Skin epidermis (tissue), 12 donors: ENCODE results near the gene RNF151.
"Not testable (repeated sequence)": the region's sequence is repeated elsewhere in the genome, so short reads cannot be mapped to it uniquely, and the experiment has no call there.

Experiments used
- H3K27ac ChIP-seq, 21 experiments: fragments of 200-600 bp; sonication (generic) in 11 of 21; one replicate each; pipeline ENCODE4 v1.5.0; 2020; ENCODE audit warnings: mild to moderate bottlenecking in 3 of 21, inconsistent platforms in 2 of 21, moderate library complexity in 2 of 21
- H3K4me3 ChIP-seq, 7 experiments: fragments of 200-600 bp; sonication (generic) in 2 of 7; one replicate each; pipeline ENCODE4 v1.5.0; 2020; ENCODE audit warnings: inconsistent platforms in 2 of 7, mild to moderate bottlenecking in 2 of 7, moderate library complexity in 1 of 7

The RNF151 gene

GRCh38 chr16:1957434-1958142, 9.1 kb upstream of the RNF151 start:
- H3K4me3 ChIP-seq = not testable (repeated sequence)

GRCh38 chr16:1958143-1958491, 8.5 kb upstream of the RNF151 start:
- H3K27ac ChIP-seq, H3K4me3 ChIP-seq: not testable (repeated sequence)

More at GRCh38 chr16:1957434-1958142, 9.1 kb upstream of the RNF151 start:
- not testable (repeated sequence) for H3K27ac ChIP-seq

GRCh38 chr16:1958715-1959268, 7.9 kb upstream of the RNF151 start:
- Histone ChIP-seq H3K4me3 (peak overlapping the region; percentile 50 to 91 (median 69)), H3K27ac (peak overlapping the region in 16 of 21 experiments; percentile 81 to 96 (median 92))

- peak within 1 kb of the TSS; percentile 50 to 91 (median 69) for H3K4me3 ChIP-seq
- peak within 1 kb of the TSS; percentile 44 to 96 (median 89) for H3K27ac ChIP-seq
Observed at GRCh38 chr16:1959269-1960039, 7.2 kb upstream of the RNF151 start, which contains the start of gene NDUFB10. NDUFB10 (plus strand) TSS chr16:1959538; CDS start chr16:1959625, 87 bp downstream.

GRCh38 chr16:1960665-1961630, 5.7 kb upstream of the RNF151 start:
- Histone ChIP-seq H3K27ac (peak overlapping the region in 12 of 21 experiments; percentile 14 to 96 (median 90)), H3K4me3 (peak overlapping the region in 5 of 7 experiments; percentile 50 to 91 (median 69))

GRCh38 chr16:1961651-1962067, 5.0 kb upstream of the RNF151 start:
- H3K4me3 ChIP-seq = no peak overlapping the region
- peak overlapping the region in 5 of 21 experiments; percentile 5 to 95 (median 87) for H3K27ac ChIP-seq

GRCh38 chr16:1962161-1963153, 4.2 kb upstream of the RNF151 start:
- Histone ChIP-seq H3K4me3 (peak overlapping the region in 4 of 7 experiments; percentile 67 to 94 (median 80)), H3K27ac (peak overlapping the region in 2 of 21 experiments; percentile 36 to 95)

- H3K4me3 ChIP-seq = peak overlapping the region; percentile 67 to 100 (median 91)
- H3K27ac ChIP-seq = peak overlapping the region; percentile 65 to 100 (median 97)
Observed at GRCh38 chr16:1963806-1964505, 2.7 kb upstream of the RNF151 start.

GRCh38 chr16:1964506-1965395, 1.9 kb upstream of the RNF151 start, which contains the start of gene RPS2:
RPS2 (minus strand) TSS chr16:1964826; CDS start chr16:1964625, 201 bp downstream.
- H3K4me3 ChIP-seq = peak within 1 kb of the TSS; percentile 67 to 100 (median 91)
- H3K27ac ChIP-seq = peak within 1 kb of the TSS; percentile 84 to 100 (median 97)

GRCh38 chr16:1965396-1966001, 1.2 kb upstream of the RNF151 start:
- Histone ChIP-seq H3K4me3 (peak overlapping the region; percentile 67 to 100 (median 91)), H3K27ac (peak overlapping the region; percentile 84 to 100 (median 97))

- no peak overlapping the region for H3K4me3 ChIP-seq
- no peak overlapping the region for H3K27ac ChIP-seq
Observed at GRCh38 chr16:1968146-1968953, 1.7 kb downstream of the RNF151 start.

GRCh38 chr16:1971796-1972489, 5.3 kb downstream of the RNF151 start, which contains the start of gene TBL3:
TBL3 (plus strand) TSS chr16:1972053; CDS start chr16:1972165, 112 bp downstream.
- Histone ChIP-seq H3K4me3 (peak within 1 kb of the TSS; percentile 66 to 100 (median 81)), H3K27ac (peak within 1 kb of the TSS; percentile 60 to 98 (median 91))

GRCh38 chr16:1972490-1972877, 5.8 kb downstream of the RNF151 start:
- H3K4me3 ChIP-seq = peak overlapping the region; percentile 66 to 100 (median 81)
- peak overlapping the region in 20 of 21 experiments; percentile 69 to 98 (median 91) for H3K27ac ChIP-seq

- Histone ChIP-seq H3K4me3 (peak overlapping the region in 2 of 7 experiments; percentile 81 to 100), H3K27ac (peak overlapping the region in 1 of 21 experiments; percentile 94)
Observed at GRCh38 chr16:1973461-1974156, 7.0 kb downstream of the RNF151 start.
